GM12865 (cell line): ENCODE data around the gene CNNM3.

ENCODE experiments used
- DNase-seq: peaks from one replicate; pipeline ENCODE4 v3.0.0; 2010; ENCODE audit warnings: low read depth
- H3K4me3 ChIP-seq: 2 replicates; pipeline ENCODE4 v1.5.1; 2011; ENCODE audit warnings: mild to moderate bottlenecking, low read depth, low read length, control low read depth
- CTCF ChIP-seq: IDR thresholded peaks from 2 replicates; pipeline ENCODE4 v1.5.1; 2011; ENCODE audit warnings: low read length, control low read depth, low read depth, inconsistent platforms; ENCODE audit not compliant: insufficient read depth; ENCODE audit errors: missing control alignments

The CNNM3 gene

GRCh38 chr2:96876269-96877041 lies 60.4 kb downstream of the CNNM3 start:
- no peak overlapping the region for H3K4me3 ChIP-seq
- no peak for DNase-seq
- no peak for TF ChIP-seq CTCF

GRCh38 chr2:96877042-96877451 lies 61.0 kb downstream of the CNNM3 start:
- H3K4me3 ChIP-seq = no peak overlapping the region
- no peak for TF ChIP-seq CTCF
- DNase-seq = no peak

GRCh38 chr2:96877631-96878092 lies 61.6 kb downstream of the CNNM3 start:
- DNase-seq = no peak
- TF ChIP-seq CTCF = no peak
- no peak overlapping the region for H3K4me3 ChIP-seq

- no peak overlapping the region for H3K4me3 ChIP-seq
- TF ChIP-seq CTCF = no peak
- no peak for DNase-seq
These were observed 62.1 kb downstream of the CNNM3 start for GRCh38 chr2:96878171-96878570.

GRCh38 chr2:96878796-96879544 lies 62.9 kb downstream of the CNNM3 start:
- no peak for TF ChIP-seq CTCF
- no peak overlapping the region for H3K4me3 ChIP-seq
- no peak for DNase-seq

GRCh38 chr2:96879545-96880040 lies 63.5 kb downstream of the CNNM3 start:
- DNase-seq = no peak
- H3K4me3 ChIP-seq = no peak overlapping the region
- TF ChIP-seq CTCF = no peak

- DNase-seq = no peak
- no peak overlapping the region for H3K4me3 ChIP-seq
- TF ChIP-seq CTCF = no peak
These were observed 64.8 kb downstream of the CNNM3 start for GRCh38 chr2:96880891-96881273.
